ENCODE measurements around the gene RAPGEF4. TPM values are rescaled to one million over a fixed set of nuclear protein-coding genes. Genes with fewer than 3 reads are reported as not detected.

Gene RAPGEF4
- total and polyA plus RNA-seq, 2 of the 13 experiments (the other 11 are each of a cell fraction or from before 2014, with no cell fraction given) = 0.78 to 0.91 TPM

DNA sequence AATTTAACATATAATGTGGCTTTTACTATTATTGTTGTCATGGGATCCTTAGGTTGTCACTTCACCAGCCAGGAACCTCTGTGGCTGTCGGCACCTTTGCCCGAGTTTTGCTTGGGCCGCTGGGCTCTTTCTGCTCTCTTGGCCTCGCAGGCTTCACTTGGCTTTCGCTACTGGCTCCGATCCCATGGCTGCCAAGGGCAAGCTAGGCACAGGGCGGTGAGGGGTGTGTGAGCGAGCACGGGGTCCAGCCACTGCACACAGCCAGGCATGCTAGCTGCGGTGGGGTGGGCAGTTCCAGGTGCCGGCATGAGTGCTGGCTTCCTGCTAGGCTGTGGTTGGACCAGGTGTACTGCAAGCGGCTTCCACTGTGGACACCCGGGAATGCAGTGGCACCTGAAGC is 23.4 kb upstream of the RAPGEF4 start (continued):
- TF ChIP-seq AGO2 (optimal IDR thresholded peaks at IDR 0.05; ENCODE audit: low read depth, low read length) (no peak), ZNF253 (CRISPR knock-in tag; IDR thresholded peaks at IDR 0.05; ENCODE audit: borderline replicate concordance) (no peak), TBX3 (IDR thresholded peaks at IDR 0.05; ENCODE audit: borderline replicate concordance) (no peak), HES4 (CRISPR knock-in tag; IDR thresholded peaks at IDR 0.05; ENCODE audit: borderline replicate concordance) (no peak), DR1 (CRISPR knock-in tag; IDR thresholded peaks at IDR 0.05) (no peak), SNAI1 (CRISPR knock-in tag; IDR thresholded peaks at IDR 0.05; ENCODE audit: borderline replicate concordance) (no peak), AKNA (CRISPR knock-in tag; IDR thresholded peaks at IDR 0.05; ENCODE audit: borderline replicate concordance) (no peak), ZSCAN9 (CRISPR knock-in tag; IDR thresholded peaks at IDR 0.05; ENCODE audit: borderline replicate concordance) (no peak), ETV5 (CRISPR knock-in tag; IDR thresholded peaks at IDR 0.05; ENCODE audit: borderline replicate concordance) (no peak)
- TF ChIP-seq, protein P1, sequence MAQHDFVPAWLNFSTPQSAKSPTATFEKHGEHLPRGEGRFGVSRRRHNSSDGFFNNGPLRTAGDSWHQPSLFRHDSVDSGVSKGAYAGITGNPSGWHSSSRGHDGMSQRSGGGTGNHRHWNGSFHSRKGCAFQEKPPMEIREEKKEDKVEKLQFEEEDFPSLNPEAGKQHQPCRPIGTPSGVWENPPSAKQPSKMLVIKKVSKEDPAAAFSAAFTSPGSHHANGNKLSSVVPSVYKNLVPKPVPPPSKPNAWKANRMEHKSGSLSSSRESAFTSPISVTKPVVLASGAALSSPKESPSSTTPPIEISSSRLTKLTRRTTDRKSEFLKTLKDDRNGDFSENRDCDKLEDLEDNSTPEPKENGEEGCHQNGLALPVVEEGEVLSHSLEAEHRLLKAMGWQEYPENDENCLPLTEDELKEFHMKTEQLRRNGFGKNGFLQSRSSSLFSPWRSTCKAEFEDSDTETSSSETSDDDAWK (CRISPR knock-in tag; IDR thresholded peaks at IDR 0.05) = no peak
- TF ChIP-seq, protein P2, sequence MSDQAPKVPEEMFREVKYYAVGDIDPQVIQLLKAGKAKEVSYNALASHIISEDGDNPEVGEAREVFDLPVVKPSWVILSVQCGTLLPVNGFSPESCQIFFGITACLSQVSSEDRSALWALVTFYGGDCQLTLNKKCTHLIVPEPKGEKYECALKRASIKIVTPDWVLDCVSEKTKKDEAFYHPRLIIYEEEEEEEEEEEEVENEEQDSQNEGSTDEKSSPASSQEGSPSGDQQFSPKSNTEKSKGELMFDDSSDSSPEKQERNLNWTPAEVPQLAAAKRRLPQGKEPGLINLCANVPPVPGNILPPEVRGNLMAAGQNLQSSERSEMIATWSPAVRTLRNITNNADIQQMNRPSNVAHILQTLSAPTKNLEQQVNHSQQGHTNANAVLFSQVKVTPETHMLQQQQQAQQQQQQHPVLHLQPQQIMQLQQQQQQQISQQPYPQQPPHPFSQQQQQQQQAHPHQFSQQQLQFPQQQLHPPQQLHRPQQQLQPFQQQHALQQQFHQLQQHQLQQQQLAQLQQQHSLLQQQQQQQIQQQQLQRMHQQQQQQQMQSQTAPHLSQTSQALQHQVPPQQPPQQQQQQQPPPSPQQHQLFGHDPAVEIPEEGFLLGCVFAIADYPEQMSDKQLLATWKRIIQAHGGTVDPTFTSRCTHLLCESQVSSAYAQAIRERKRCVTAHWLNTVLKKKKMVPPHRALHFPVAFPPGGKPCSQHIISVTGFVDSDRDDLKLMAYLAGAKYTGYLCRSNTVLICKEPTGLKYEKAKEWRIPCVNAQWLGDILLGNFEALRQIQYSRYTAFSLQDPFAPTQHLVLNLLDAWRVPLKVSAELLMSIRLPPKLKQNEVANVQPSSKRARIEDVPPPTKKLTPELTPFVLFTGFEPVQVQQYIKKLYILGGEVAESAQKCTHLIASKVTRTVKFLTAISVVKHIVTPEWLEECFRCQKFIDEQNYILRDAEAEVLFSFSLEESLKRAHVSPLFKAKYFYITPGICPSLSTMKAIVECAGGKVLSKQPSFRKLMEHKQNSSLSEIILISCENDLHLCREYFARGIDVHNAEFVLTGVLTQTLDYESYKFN (CRISPR knock-in tag; conservative IDR thresholded peaks at IDR 0.05) = no peak

Measured in HepG2 (cell line).